Measurements from ENCODE around the gene CCDC177.
"Not testable (repeated sequence)": the region's sequence is repeated elsewhere in the genome, so short reads cannot be mapped to it uniquely, and the experiment has no call there.

DNA sequence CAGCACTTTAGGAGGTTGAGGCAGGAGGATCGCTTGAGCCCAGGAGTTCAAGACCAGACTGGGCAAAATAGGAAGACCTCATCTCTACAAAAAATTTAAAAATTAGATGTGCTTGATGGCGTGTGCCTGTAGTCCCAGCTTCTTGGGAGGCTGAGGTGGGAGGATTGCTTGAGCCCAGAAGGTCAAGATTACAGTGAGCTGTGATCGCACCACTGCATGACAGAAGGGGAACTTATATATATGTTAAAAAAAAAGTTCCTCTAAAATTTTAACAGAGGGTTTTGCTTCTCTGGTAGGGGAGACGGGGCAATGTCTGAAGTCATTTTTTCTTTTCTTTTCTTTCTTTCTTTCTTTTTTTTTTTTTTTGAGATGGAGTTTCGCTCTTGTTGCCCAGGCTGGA, 24.8 kb upstream of the CCDC177 start:
- TF ChIP-seq CTCF (IDR thresholded peaks at IDR 0.05; ENCODE audit: insufficient read depth, low read length, poor library complexity, severe bottlenecking); EZH2phosphoT487 (conservative IDR thresholded peaks at IDR 0.05; ENCODE audit: low read length): not testable (repeated sequence)

All from SU-DHL-6 (cell line).